KMS-11 (cell line): Measurements from ENCODE around the gene CDCA4.

Experiments used
- H2AFZ ChIP-seq: fragments of 200-600 bp; sonication (generic); 2 replicates; pipeline ENCODE4 v1.6.1; 2016; ENCODE audit warnings: antibody characterized with exemption, mixed run types, low read depth
- H3K27ac ChIP-seq: fragments of 200-600 bp; sonication (generic); 2 replicates; pipeline ENCODE4 v1.6.1; 2016; ENCODE audit warnings: mild to moderate bottlenecking, mixed run types
- H3K27me3 ChIP-seq: fragments of 200-600 bp; sonication (generic); 2 replicates; pipeline ENCODE4 v1.6.1; 2017; ENCODE audit warnings: mild to moderate bottlenecking, low read depth, mixed run types, moderate library complexity; ENCODE audit not compliant: insufficient read depth
- H3K36me3 ChIP-seq: fragments of 200-600 bp; sonication (generic); 2 replicates; pipeline ENCODE4 v1.6.1; 2017; ENCODE audit warnings: mild to moderate bottlenecking, mixed run types; ENCODE audit not compliant: insufficient read depth
- H3K4me1 ChIP-seq: fragments of 200-600 bp; sonication (generic); 2 replicates; pipeline ENCODE4 v1.6.1; 2016; ENCODE audit warnings: mild to moderate bottlenecking, low read depth, mixed run types; ENCODE audit not compliant: poor library complexity, severe bottlenecking
- H3K4me2 ChIP-seq: fragments of 200-600 bp; sonication (generic); 2 replicates; pipeline ENCODE4 v1.7.0; 2016; ENCODE audit warnings: mild to moderate bottlenecking, mixed run types
- H3K4me3 ChIP-seq: fragments of 200-600 bp; sonication (generic); IDR thresholded peaks from 2 replicates; pipeline ENCODE4 v1.6.1; 2017; ENCODE audit warnings: low read depth, low read length, mixed read lengths; ENCODE audit not compliant: insufficient read depth
- H3K79me2 ChIP-seq: fragments of 200-600 bp; sonication (generic); 2 replicates; pipeline ENCODE4 v1.6.1; 2016; ENCODE audit warnings: low read depth, mixed run types; ENCODE audit not compliant: insufficient read depth
- H3K9ac ChIP-seq: fragments of 200-600 bp; sonication (generic); 2 replicates; pipeline ENCODE4 v1.6.1; 2016; ENCODE audit warnings: mild to moderate bottlenecking, mixed run types
- H4K20me1 ChIP-seq: fragments of 200-600 bp; sonication (generic); 2 replicates; pipeline ENCODE4 v1.6.1; 2016; ENCODE audit warnings: mild to moderate bottlenecking, mixed run types; ENCODE audit not compliant: insufficient read depth
- CTCF ChIP-seq: fragments of 200-600 bp; sonication (generic); conservative IDR thresholded peaks from 2 replicates; pipeline ENCODE4 v1.6.1; 2017; ENCODE audit warnings: low read depth, mild to moderate bottlenecking, antibody characterized with exemption, low read length, moderate library complexity, mixed read lengths

Gene CDCA4

GRCh38 chr14:105061428-105062047 is 40.7 kb upstream of the CDCA4 start:
- Histone ChIP-seq H3K27ac (no peak overlapping the region), H3K4me1 (peaks cover 17% of the 10 kb centered on the region), H3K4me3 (no peak overlapping the region), H4K20me1 (no peaks in the 10 kb centered on the region), H3K36me3 (no peaks in the 10 kb centered on the region), H2AFZ (no peak overlapping the region), H3K4me2 (no peak overlapping the region), H3K27me3 (no peaks in the 10 kb centered on the region), H3K79me2 (no peaks in the 10 kb centered on the region), H3K9ac (no peak overlapping the region)
- TF ChIP-seq CTCF: no peak

GRCh38 chr14:105060751-105061427 is 40.0 kb upstream of the CDCA4 start:
- H3K4me2 ChIP-seq: no peak overlapping the region
- H3K27ac ChIP-seq: no peak overlapping the region
- H3K36me3 ChIP-seq: no peaks in the 10 kb centered on the region
- no peaks in the 10 kb centered on the region for H3K79me2 ChIP-seq
- no peak overlapping the region for H3K9ac ChIP-seq
- no peaks in the 10 kb centered on the region for H3K27me3 ChIP-seq
- no peak for TF ChIP-seq CTCF
- H3K4me1 ChIP-seq: peaks cover 13% of the 10 kb centered on the region
- H3K4me3 ChIP-seq: no peak overlapping the region
- H4K20me1 ChIP-seq: no peaks in the 10 kb centered on the region
- no peak overlapping the region for H2AFZ ChIP-seq

GRCh38 chr14:105059925-105060565 is 39.2 kb upstream of the CDCA4 start:
- no peak overlapping the region for H3K27ac ChIP-seq
- H2AFZ ChIP-seq: no peak overlapping the region
- H3K4me3 ChIP-seq: no peak overlapping the region
- H3K4me2 ChIP-seq: no peak overlapping the region
- H3K36me3 ChIP-seq: no peaks in the 10 kb centered on the region
- no peak for TF ChIP-seq CTCF
- no peak overlapping the region for H3K9ac ChIP-seq
- H4K20me1 ChIP-seq: no peaks in the 10 kb centered on the region
- no peaks in the 10 kb centered on the region for H3K79me2 ChIP-seq
- peaks cover 5% of the 10 kb centered on the region for H3K4me1 ChIP-seq
- H3K27me3 ChIP-seq: no peaks in the 10 kb centered on the region

- no peak for TF ChIP-seq CTCF
- Histone ChIP-seq H3K4me1 (no peaks in the 10 kb centered on the region), H3K27ac (no peak overlapping the region)
Measured at GRCh38 chr14:105059035-105059924, 38.4 kb upstream of the CDCA4 start.

More at GRCh38 chr14:105059035-105059924, 38.4 kb upstream of the CDCA4 start:
- Histone ChIP-seq H4K20me1 (no peaks in the 10 kb centered on the region), H3K36me3 (no peaks in the 10 kb centered on the region), H3K27me3 (no peaks in the 10 kb centered on the region), H3K4me2 (no peak overlapping the region), H3K9ac (no peak overlapping the region), H2AFZ (no peak overlapping the region), H3K79me2 (no peaks in the 10 kb centered on the region), H3K4me3 (no peak overlapping the region)
